SK-N-SH (cell line): ENCODE measurements around the gene NAGA. TPM values are rescaled to one million over a fixed set of nuclear protein-coding genes. Genes with fewer than 3 reads are reported as not detected.
"Not testable (repeated sequence)": the region's sequence is repeated elsewhere in the genome, so short reads cannot be mapped to it uniquely, and the experiment has no call there.

ENCODE experiments used
- CTCF ChIA-PET: fragments of 300-600, 350-600 bp; formaldehyde crosslinking; extraction: SDS; loops from one replicate; lab custom pipeline; 2021; lab: Yijun Ruan, JAX
- POLR2A ChIA-PET: fragments of 350-600 bp; sonication (Branson Sonifier 250); formaldehyde crosslinking; extraction: SDS; loops from one replicate; lab custom pipeline; 2020; ENCODE audit warnings: antibody characterized with exemption, inconsistent platforms; lab: Yijun Ruan, JAX
- DNase-seq: peaks from one replicate; pipeline ENCODE4 v3.0.0; 2012
- H2AFZ ChIP-seq: fragments of 200-600 bp; sonication (generic); 2 replicates; pipeline ENCODE4 v1.8.1; 2016; ENCODE audit warnings: antibody characterized with exemption, mild to moderate bottlenecking, low read depth
- H3F3A ChIP-seq: fragments of 200-600 bp; sonication (generic); replicated peaks from 2 replicates; pipeline ENCODE3; 2016; ENCODE audit warnings: antibody characterized with exemption, mild to moderate bottlenecking; ENCODE audit not compliant: insufficient read depth
- H3K27ac ChIP-seq, 2 experiments: fragments of 200-500 bp in 1 of 2; fragments of 200-600 bp in 1 of 2; sonication (Bioruptor generic) in 1 of 2; sonication (generic), shearing (Covaris generic) in 1 of 2; 2 replicates each; pipeline versions ENCODE4 v1.5.1 to v1.6.1; 2014 to 2016; ENCODE audit warnings: low read depth in 2 of 2, inconsistent platforms in 1 of 2, low read length in 1 of 2, mild to moderate bottlenecking in 1 of 2, mixed read lengths in 1 of 2
- H3K27me3 ChIP-seq: fragments of 200-600 bp; sonication (generic), shearing (Covaris generic); 2 replicates; pipeline ENCODE4 v1.6.1; 2016; ENCODE audit warnings: mixed run types; ENCODE audit not compliant: insufficient read depth
- H3K36me3 ChIP-seq, 2 experiments: fragments of 200-500 bp in 1 of 2; fragments of 200-600 bp in 1 of 2; sonication (Bioruptor generic) in 1 of 2; sonication (generic) in 1 of 2; replicated peaks in 1 of 2; 2 replicates each; pipeline versions ENCODE3 to v1.5.1; 2014 to 2016; ENCODE audit warnings: low read length in 1 of 2, mild to moderate bottlenecking in 1 of 2; ENCODE audit not compliant: insufficient read depth in 2 of 2, control insufficient read depth in 1 of 2
- H3K4me1 ChIP-seq, 2 experiments: fragments of 200-500 bp in 1 of 2; fragments of 200-600 bp in 1 of 2; sonication (Bioruptor generic) in 1 of 2; sonication (generic), shearing (Covaris generic) in 1 of 2; 2 replicates each; pipeline versions ENCODE4 v1.5.1 to v1.6.1; 2014 to 2016; ENCODE audit warnings: low read depth in 1 of 2, low read length in 1 of 2, mixed run types in 1 of 2; ENCODE audit not compliant: insufficient read depth in 2 of 2, control insufficient read depth in 1 of 2
- H3K4me2 ChIP-seq: fragments of 200-600 bp; sonication (generic), shearing (Covaris generic); 2 replicates; pipeline ENCODE4 v1.6.1; 2017; ENCODE audit warnings: mixed run types
- H3K4me3 ChIP-seq, 2 experiments: fragments of 200-500 bp in 1 of 2; fragments of 200-600 bp in 1 of 2; sonication (Bioruptor generic) in 1 of 2; sonication (generic), shearing (Covaris generic) in 1 of 2; 2 replicates each; pipeline versions ENCODE4 v1.5.1 to v1.8.1; 2014 to 2016; ENCODE audit warnings: low read depth in 2 of 2, inconsistent platforms in 1 of 2, low read length in 1 of 2, mild to moderate bottlenecking in 1 of 2, mixed read lengths in 1 of 2, moderate library complexity in 1 of 2
- H3K79me2 ChIP-seq: fragments of 200-600 bp; sonication (generic); 2 replicates; pipeline ENCODE4 v1.8.1; 2017; ENCODE audit warnings: mild to moderate bottlenecking; ENCODE audit not compliant: insufficient read depth
- H3K9ac ChIP-seq: fragments of 200-600 bp; sonication (generic); 2 replicates; pipeline ENCODE4 v1.6.1; 2017; ENCODE audit warnings: mixed run types
- H3K9me2 ChIP-seq: fragments of 200-600 bp; sonication (generic); 2 replicates; pipeline ENCODE4 v1.6.1; 2017; ENCODE audit warnings: mixed run types
- H3K9me3 ChIP-seq: fragments of 200-600 bp; sonication (generic); 2 replicates; pipeline ENCODE4 v1.6.1; 2017; ENCODE audit warnings: mixed run types, mild to moderate bottlenecking, moderate library complexity
- H4K20me1 ChIP-seq: fragments of 200-600 bp; sonication (generic); 2 replicates; pipeline ENCODE4 v1.6.1; 2017; ENCODE audit warnings: mild to moderate bottlenecking, mixed run types; ENCODE audit not compliant: insufficient read depth
- CTCF ChIP-seq: fragments of 200-600 bp; sonication (generic); IDR thresholded peaks from 2 replicates; pipeline ENCODE4 v1.6.1; 2017; ENCODE audit warnings: antibody characterized with exemption, mild to moderate bottlenecking, moderate library complexity
- FOSL2 ChIP-seq: IDR thresholded peaks from 2 replicates; pipeline ENCODE4 v1.4.0; 2012; ENCODE audit warnings: low read depth, mild to moderate bottlenecking, moderate library complexity, borderline replicate concordance
- JUND ChIP-seq: IDR thresholded peaks from 2 replicates; pipeline ENCODE4 v1.4.0; 2012
- MEF2A ChIP-seq: IDR thresholded peaks from 2 replicates; pipeline ENCODE4 v1.4.0; 2012; ENCODE audit warnings: low read depth, borderline replicate concordance
- PBX3 ChIP-seq: IDR thresholded peaks from 2 replicates; pipeline ENCODE4; 2012
- POLR2AphosphoS5 ChIP-seq: IDR thresholded peaks from 2 replicates; pipeline ENCODE4 v1.6.1; 2012; ENCODE audit warnings: low read depth, low read length
- RAD21 ChIP-seq: IDR thresholded peaks from 2 replicates; pipeline ENCODE4 v1.6.1; 2012; ENCODE audit warnings: mild to moderate bottlenecking, low read length
- RCOR1 ChIP-seq: fragments of 150-350 bp; IDR thresholded peaks from 2 replicates; pipeline ENCODE4 v1.6.1; 2017; ENCODE audit warnings: antibody characterized with exemption, low read length
- REST ChIP-seq: IDR thresholded peaks from 2 replicates; pipeline ENCODE4 v1.6.1; 2012; ENCODE audit warnings: mild to moderate bottlenecking, low read depth, low read length, moderate library complexity
- RXRA ChIP-seq: IDR thresholded peaks from 2 replicates; pipeline ENCODE4 v1.4.0; 2012; ENCODE audit warnings: low read depth, mild to moderate bottlenecking, borderline replicate concordance
- TCF12 ChIP-seq: IDR thresholded peaks from 2 replicates; pipeline ENCODE4 v1.4.0; 2012
- ZBTB33 ChIP-seq: IDR thresholded peaks from 2 replicates; pipeline ENCODE4 v1.4.0; 2012; ENCODE audit warnings: low read depth, borderline replicate concordance
- WGBS: methylation state at CpG from one replicate; pipeline ENCODE4 v1.1.6; 2017; ENCODE audit warnings: low lambda C conversion rate; 5-methylcytosine and 5-hydroxymethylcytosine counted together
- polyA plus RNA-seq, 3 experiments: library from polyadenylated mRNA; depleted of rRNA; stranded (reverse); fragments of >200 nt; gene quantifications; 2 replicates each; pipeline ENCODE4 v1.2.3, GENCODE V29; 2012

Gene NAGA
- polyA plus RNA-seq, 1 of the 3 experiments (the other 2 are of a cell fraction): 16.8 TPM

- 73% methylated on average over 7 of the region's 7 CpGs for WGBS
- no peak overlapping the region for H3K9ac ChIP-seq
Measured at GRCh38 chr22:42114721-42115120, 44.1 kb upstream of the NAGA start.

GRCh38 chr22:42112793-42113192 lies 42.2 kb upstream of the NAGA start:
- H3K4me2 ChIP-seq, H4K20me1 ChIP-seq, H3K4me1 ChIP-seq, H3K9me3 ChIP-seq, H3K36me3 ChIP-seq, H3K4me3 ChIP-seq, H3K9me2 ChIP-seq, H3K27me3 ChIP-seq, H3K79me2 ChIP-seq, H3K9ac ChIP-seq, H3F3A ChIP-seq, POLR2A ChIA-PET, H2AFZ ChIP-seq, H3K27ac ChIP-seq: not testable (repeated sequence)
- 20% methylated on average over 2 of the region's 4 CpGs for whole genome bisulfite sequencing
- DNase-seq: peak; percentile 50
- TF ChIP-seq RAD21: peak; percentile 54
- CTCF ChIA-PET: interaction anchor here (0.7 to 1.4 kb wide), 6 partner anchors 9 to 332 kb away, joined by 3 to 11 read pairs (median 6); partner anchors contain the start of gene NDUFA6

More at GRCh38 chr22:42114721-42115120, 44.1 kb upstream of the NAGA start:
- no peaks in the 10 kb centered on the region for H3K9me3 ChIP-seq
- H4K20me1 ChIP-seq: no peaks in the 10 kb centered on the region
- H3K4me3 ChIP-seq: no peak overlapping the region
- no peak for TF ChIP-seq RCOR1
- TF ChIP-seq ZBTB33: no peak
- no peak for TF ChIP-seq PBX3
- no peaks in the 10 kb centered on the region for H3K79me2 ChIP-seq
- ChIA-PET CTCF (no interaction called here), POLR2A (no interaction called here)
- no peaks in the 10 kb centered on the region for H3K4me1 ChIP-seq
- no peak overlapping the region for H3K27ac ChIP-seq
- H3K36me3 ChIP-seq: no peaks in the 10 kb centered on the region
- no peak overlapping the region for H2AFZ ChIP-seq
- no peak overlapping the region for H3K4me2 ChIP-seq
- DNase-seq: no peak
- H3F3A ChIP-seq: no peaks in the 10 kb centered on the region
- no peaks in the 10 kb centered on the region for H3K9me2 ChIP-seq
- no peaks in the 10 kb centered on the region for H3K27me3 ChIP-seq

- Histone ChIP-seq H3K9me2 (no peaks in the 10 kb centered on the region), H3K4me3 (no peak overlapping the region), H3K27ac (no peak overlapping the region), H3K79me2 (no peaks in the 10 kb centered on the region), H3K36me3 (no peaks in the 10 kb centered on the region), H2AFZ (no peak overlapping the region), H4K20me1 (no peaks in the 10 kb centered on the region), H3K27me3 (no peaks in the 10 kb centered on the region), H3F3A (no peaks in the 10 kb centered on the region), H3K9ac (no peak overlapping the region), H3K4me1 (no peaks in the 10 kb centered on the region), H3K9me3 (no peaks in the 10 kb centered on the region), H3K4me2 (no peak overlapping the region)
- DNase-seq: no peak
- ChIA-PET POLR2A (no interaction called here), CTCF (interaction anchor here (0.6 kb wide), 1 partner anchor 237 kb away, joined by 3 read pairs; no protein-coding TSS in a partner anchor)
- WGBS: 83% methylated on average over 4 of the region's 4 CpGs
- TF ChIP-seq CTCF (no peak), FOSL2 (no peak), PBX3 (no peak), JUND (no peak), REST (no peak), TCF12 (no peak), MEF2A (no peak), RAD21 (no peak), RXRA (no peak), POLR2AphosphoS5 (no peak)
Measured at GRCh38 chr22:42111798-42112197, 41.2 kb upstream of the NAGA start.
